Right cardiac atrium (tissue), 5 donors: Measurements from ENCODE around the gene CCDC57. TPM values are rescaled to one million over a fixed set of nuclear protein-coding genes. Genes with fewer than 3 reads are reported as not detected.

Source experiments
- ATAC-seq, 2 donors: fragments of 200-7000 bp; cut with Tn5 transposase; one replicate each; pipeline versions ENCODE4 v1.8.0 to v1.9.1; 2020; ENCODE audit warnings: moderate library complexity in 2 of 2, mild to moderate bottlenecking in 1 of 2
- DNase-seq, 3 donors: peaks; one replicate each; pipeline ENCODE4 v3.0.0-alpha.2; 2020
- H3K27ac ChIP-seq: one replicate; pipeline ENCODE4 v1.5.1; 2013; ENCODE audit warnings: mild to moderate bottlenecking, low read length, control low read depth, moderate library complexity
- H3K27me3 ChIP-seq: one replicate; pipeline ENCODE4 v1.6.1; 2013; ENCODE audit not compliant: control insufficient read depth, insufficient read depth
- H3K4me1 ChIP-seq: one replicate; pipeline ENCODE4 v1.6.1; 2013; ENCODE audit warnings: low read length; ENCODE audit not compliant: control insufficient read depth, insufficient read depth
- H3K4me3 ChIP-seq: one replicate; pipeline ENCODE4 v1.5.1; 2013; ENCODE audit warnings: low read length, control low read depth
- H3K9me3 ChIP-seq: one replicate; pipeline ENCODE4 v1.6.1; 2013; ENCODE audit warnings: low read length; ENCODE audit not compliant: control insufficient read depth
- WGBS: extraction: QIAGEN DNeasy Blood & Tissue Kit; methylation state at CpG from one replicate; pipeline ENCODE4 v1.1.7; 2013; 5-methylcytosine and 5-hydroxymethylcytosine counted together
- intact Hi-C, 4 donors: fragments of 100-400 bp; cut with DNase I; formaldehyde crosslinking; loops; one replicate each; pipeline versions ENCODE4 v1.11.0 to v1.14.0; 2022 to 2023
- polyA plus RNA-seq: library from polyadenylated mRNA; stranded (reverse); fragments of 200-250 nt; gene quantifications from one replicate; pipeline ENCODE4 v1.2.3, GENCODE V29; 2013
- total RNA-seq, 4 donors: library from RNA; stranded (reverse); fragmentation: NEBNext Ultra II Directional; extraction: Animal tissue kit (Norgen Biotek cat#: 25700); gene quantifications; one replicate each; pipeline ENCODE4 v1.2.1, GENCODE V29; 2021
- donor health status: healthy with polysubstance abuse.
- donor health status: DM: no; HTN: yes; CAD: no.
- donor health status: DM: no; HTN: no; CAD: no.
- donor health status: DM: no; HTN: yes; CAD: no; lungs with severe emphysema.
- donor health status: DM: yes; HTN: yes; CAD: no.

Gene CCDC57
- total and polyA plus RNA-seq, 5 donors, result 12.1 to 17.3 (median 16.2) TPM

GRCh38 chr17:82219753-82220709 is 7.4 kb upstream of the CCDC57 start:
- Histone ChIP-seq H3K27me3 (no peaks in the 10 kb centered on the region), H3K27ac (no peak overlapping the region)
- intact Hi-C loops, result no loop called here

GRCh38 chr17:82219083-82219482 is 6.4 kb upstream of the CCDC57 start:
- Histone ChIP-seq H3K27ac (no peak overlapping the region), H3K27me3 (no peaks in the 10 kb centered on the region), H3K4me3 (no peak overlapping the region), H3K4me1 (no peaks in the 10 kb centered on the region), H3K9me3 (no peaks in the 10 kb centered on the region)
- DNase-seq (no peak), ATAC-seq (no peak)
- intact Hi-C loops, result no loop called here
- 94% methylated on average over 7 of the region's 7 CpGs for WGBS

More at GRCh38 chr17:82219753-82220709, 7.4 kb upstream of the CCDC57 start:
- Histone ChIP-seq H3K4me3 (no peak overlapping the region), H3K9me3 (no peaks in the 10 kb centered on the region), H3K4me1 (no peaks in the 10 kb centered on the region)
- WGBS, result 86% methylated on average over 11 of the region's 11 CpGs
- ATAC-seq (no peak), DNase-seq (peak in 1 of 3 donors; percentile 28)

GRCh38 chr17:82218349-82219075 is 5.9 kb upstream of the CCDC57 start:
- intact Hi-C loops, result no loop called here
- 93% methylated on average over 32 of the region's 32 CpGs for WGBS
- peak in 1 of 3 donors; percentile 15 for DNase-seq
- Histone ChIP-seq H3K9me3 (no peaks in the 10 kb centered on the region), H3K27me3 (no peaks in the 10 kb centered on the region), H3K27ac (no peak overlapping the region), H3K4me1 (no peaks in the 10 kb centered on the region), H3K4me3 (no peak overlapping the region)
- no peak for ATAC-seq

GRCh38 chr17:82217530-82218204 is 5.0 kb upstream of the CCDC57 start:
- intact Hi-C loops, result no loop called here
- Histone ChIP-seq H3K9me3 (no peaks in the 10 kb centered on the region), H3K27ac (peak overlapping the region; percentile 54), H3K4me1 (no peaks in the 10 kb centered on the region), H3K27me3 (no peaks in the 10 kb centered on the region), H3K4me3 (no peak overlapping the region)
- ATAC-seq (peak; percentile 18 to 26), DNase-seq (peak; percentile 65 to 85 (median 80))
- 62% methylated on average over 21 of the region's 21 CpGs for WGBS

GRCh38 chr17:82217120-82217529 is 4.5 kb upstream of the CCDC57 start:
- H3K4me3 ChIP-seq, result no peak overlapping the region
- 69% methylated on average over 12 of the region's 12 CpGs for WGBS
- peak overlapping the region; percentile 54 for H3K27ac ChIP-seq
- ATAC-seq (peak; percentile 1 to 3), DNase-seq (peak in 2 of 3 donors; percentile 56 to 69)
- H3K27me3 ChIP-seq, result no peaks in the 10 kb centered on the region
- H3K9me3 ChIP-seq, result no peaks in the 10 kb centered on the region
- intact Hi-C loops, result no loop called here
- H3K4me1 ChIP-seq, result no peaks in the 10 kb centered on the region

GRCh38 chr17:82216301-82217119 is 3.9 kb upstream of the CCDC57 start:
- DNase-seq (peak; percentile 67 to 88 (median 87)), ATAC-seq (peak; percentile 57)
- H3K27ac ChIP-seq, result peak overlapping the region; percentile 54
- H3K9me3 ChIP-seq, result no peaks in the 10 kb centered on the region
- no peaks in the 10 kb centered on the region for H3K4me1 ChIP-seq
- H3K27me3 ChIP-seq, result no peaks in the 10 kb centered on the region
- H3K4me3 ChIP-seq, result no peak overlapping the region
- intact Hi-C loops, result no loop called here
- 54% methylated on average over 17 of the region's 17 CpGs for WGBS

GRCh38 chr17:82215972-82216300 is 3.3 kb upstream of the CCDC57 start:
- H3K27ac ChIP-seq, result no peak overlapping the region
- intact Hi-C loops, result no loop called here
- H3K9me3 ChIP-seq, result no peaks in the 10 kb centered on the region
- H3K27me3 ChIP-seq, result no peaks in the 10 kb centered on the region
- ATAC-seq, result no peak
- H3K4me3 ChIP-seq, result no peak overlapping the region
- no peaks in the 10 kb centered on the region for H3K4me1 ChIP-seq
- 87% methylated on average over 12 of the region's 12 CpGs for WGBS
- DNase-seq, result peak in 1 of 3 donors; percentile 27

GRCh38 chr17:82215095-82215971 is 2.7 kb upstream of the CCDC57 start:
- no peak overlapping the region for H3K27ac ChIP-seq
- no peaks in the 10 kb centered on the region for H3K9me3 ChIP-seq
- intact Hi-C loops, result no loop called here
- DNase-seq (peak in 1 of 3 donors; percentile 63), ATAC-seq (no peak)
- no peaks in the 10 kb centered on the region for H3K27me3 ChIP-seq
- WGBS, result 75% methylated on average over 25 of the region's 25 CpGs
- H3K4me1 ChIP-seq, result no peaks in the 10 kb centered on the region
- H3K4me3 ChIP-seq, result no peak overlapping the region

- no peak overlapping the region for H3K4me3 ChIP-seq
- DNase-seq (peak in 2 of 3 donors; percentile 23 to 28), ATAC-seq (no peak)
- H3K27ac ChIP-seq, result no peak overlapping the region
- H3K27me3 ChIP-seq, result no peaks in the 10 kb centered on the region
- intact Hi-C loops, result no loop called here
- no peaks in the 10 kb centered on the region for H3K9me3 ChIP-seq
- no peaks in the 10 kb centered on the region for H3K4me1 ChIP-seq
- WGBS, result 86% methylated on average over 11 of the region's 11 CpGs
Measured at GRCh38 chr17:82214012-82214628, 1.5 kb upstream of the CCDC57 start.
